ENCODE measurements around the gene KCTD2. TPM values are rescaled to one million over a fixed set of nuclear protein-coding genes. Genes with fewer than 3 reads are reported as not detected.
A peak's percentile ranks its signal among the peaks of the same experiment; 100 is the strongest.

Gene KCTD2
- total and polyA plus RNA-seq, 2 of the 13 experiments (the other 11 are each of a cell fraction or from before 2014, with no cell fraction given): 28.3 to 32.6 TPM

DNA sequence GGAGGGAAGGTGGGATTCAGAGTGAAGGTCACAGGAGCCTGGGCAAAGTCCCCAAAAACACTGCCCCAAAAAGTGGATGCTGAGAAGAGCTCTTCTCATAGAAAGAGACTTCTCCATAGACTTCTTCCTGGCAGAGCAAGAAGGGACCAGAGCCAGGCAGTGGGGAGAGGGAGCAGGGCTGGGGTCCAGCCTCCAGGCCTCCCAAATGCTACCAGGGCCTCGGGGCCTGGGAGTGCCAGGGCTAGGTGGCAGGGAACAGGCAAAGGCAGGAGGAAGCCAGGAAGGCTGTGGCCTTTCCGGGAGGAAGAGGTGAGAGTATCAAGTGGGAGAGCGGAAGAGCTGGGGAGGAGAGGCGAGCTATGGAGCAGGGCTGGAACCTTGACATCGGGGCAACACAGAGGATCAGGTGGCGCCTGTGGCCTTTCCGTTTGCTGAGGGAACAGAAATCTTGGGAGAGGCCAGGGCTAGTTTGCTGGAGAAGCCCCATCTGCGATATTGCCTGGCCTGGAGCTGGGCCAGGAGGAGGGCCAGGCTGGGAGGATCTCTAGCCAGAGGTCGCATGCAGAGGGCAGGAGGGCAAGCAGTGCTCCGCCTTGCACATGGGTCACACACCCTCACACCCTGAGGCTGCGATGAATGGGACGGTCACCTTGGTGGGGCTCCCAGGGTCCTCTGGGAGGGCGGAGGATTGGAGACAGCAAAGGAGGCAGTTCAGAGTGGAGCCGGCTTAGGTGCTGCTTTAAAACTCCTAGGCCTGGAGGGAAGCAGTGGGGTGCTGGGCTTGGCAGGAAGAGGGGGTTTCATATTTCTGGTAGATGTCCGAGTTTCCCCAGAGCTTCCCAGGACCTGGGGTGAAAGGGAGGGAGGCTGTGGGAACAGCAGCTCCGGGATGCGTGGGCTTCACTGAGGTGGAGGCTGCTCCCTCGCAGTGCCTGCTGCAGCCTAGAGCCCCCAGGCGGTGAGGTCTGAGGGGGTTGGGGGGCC, 44.1 kb downstream of the KCTD2 start (continued):
- TF ChIP-seq, protein P1, sequence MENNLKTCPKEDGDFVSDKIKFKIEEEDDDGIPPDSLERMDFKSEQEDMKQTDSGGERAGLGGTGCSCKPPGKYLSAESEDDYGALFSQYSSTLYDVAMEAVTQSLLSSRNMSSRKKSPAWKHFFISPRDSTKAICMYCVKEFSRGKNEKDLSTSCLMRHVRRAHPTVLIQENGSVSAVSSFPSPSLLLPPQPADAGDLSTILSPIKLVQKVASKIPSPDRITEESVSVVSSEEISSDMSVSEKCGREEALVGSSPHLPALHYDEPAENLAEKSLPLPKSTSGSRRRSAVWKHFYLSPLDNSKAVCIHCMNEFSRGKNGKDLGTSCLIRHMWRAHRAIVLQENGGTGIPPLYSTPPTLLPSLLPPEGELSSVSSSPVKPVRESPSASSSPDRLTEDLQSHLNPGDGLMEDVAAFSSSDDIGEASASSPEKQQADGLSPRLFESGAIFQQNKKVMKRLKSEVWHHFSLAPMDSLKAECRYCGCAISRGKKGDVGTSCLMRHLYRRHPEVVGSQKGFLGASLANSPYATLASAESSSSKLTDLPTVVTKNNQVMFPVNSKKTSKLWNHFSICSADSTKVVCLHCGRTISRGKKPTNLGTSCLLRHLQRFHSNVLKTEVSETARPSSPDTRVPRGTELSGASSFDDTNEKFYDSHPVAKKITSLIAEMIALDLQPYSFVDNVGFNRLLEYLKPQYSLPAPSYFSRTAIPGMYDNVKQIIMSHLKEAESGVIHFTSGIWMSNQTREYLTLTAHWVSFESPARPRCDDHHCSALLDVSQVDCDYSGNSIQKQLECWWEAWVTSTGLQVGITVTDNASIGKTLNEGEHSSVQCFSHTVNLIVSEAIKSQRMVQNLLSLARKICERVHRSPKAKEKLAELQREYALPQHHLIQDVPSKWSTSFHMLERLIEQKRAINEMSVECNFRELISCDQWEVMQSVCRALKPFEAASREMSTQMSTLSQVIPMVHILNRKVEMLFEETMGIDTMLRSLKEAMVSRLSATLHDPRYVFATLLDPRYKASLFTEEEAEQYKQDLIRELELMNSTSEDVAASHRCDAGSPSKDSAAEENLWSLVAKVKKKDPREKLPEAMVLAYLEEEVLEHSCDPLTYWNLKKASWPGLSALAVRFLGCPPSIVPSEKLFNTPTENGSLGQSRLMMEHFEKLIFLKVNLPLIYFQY (CRISPR knock-in tag; IDR thresholded peaks at IDR 0.05; ENCODE audit: borderline replicate concordance): 0 out of 2 replicates have a peak, but pooled peaks have one; percentile 55
- peak; percentile 65; the same call in 1 of the 2 replicates for TF ChIP-seq ZNF782 (CRISPR knock-in tag; IDR thresholded peaks at IDR 0.05; ENCODE audit: borderline replicate concordance)
- TF ChIP-seq XBP1 (CRISPR knock-in tag; IDR thresholded peaks at IDR 0.05): no peak
- TF ChIP-seq ZFAT (CRISPR knock-in tag; conservative IDR thresholded peaks at IDR 0.05): no peak
- 0 out of 2 replicates have a peak, but pooled peaks have one; percentile 34 for TF ChIP-seq KMT2B (CRISPR knock-in tag; IDR thresholded peaks at IDR 0.05)
- TF ChIP-seq, protein P2, sequence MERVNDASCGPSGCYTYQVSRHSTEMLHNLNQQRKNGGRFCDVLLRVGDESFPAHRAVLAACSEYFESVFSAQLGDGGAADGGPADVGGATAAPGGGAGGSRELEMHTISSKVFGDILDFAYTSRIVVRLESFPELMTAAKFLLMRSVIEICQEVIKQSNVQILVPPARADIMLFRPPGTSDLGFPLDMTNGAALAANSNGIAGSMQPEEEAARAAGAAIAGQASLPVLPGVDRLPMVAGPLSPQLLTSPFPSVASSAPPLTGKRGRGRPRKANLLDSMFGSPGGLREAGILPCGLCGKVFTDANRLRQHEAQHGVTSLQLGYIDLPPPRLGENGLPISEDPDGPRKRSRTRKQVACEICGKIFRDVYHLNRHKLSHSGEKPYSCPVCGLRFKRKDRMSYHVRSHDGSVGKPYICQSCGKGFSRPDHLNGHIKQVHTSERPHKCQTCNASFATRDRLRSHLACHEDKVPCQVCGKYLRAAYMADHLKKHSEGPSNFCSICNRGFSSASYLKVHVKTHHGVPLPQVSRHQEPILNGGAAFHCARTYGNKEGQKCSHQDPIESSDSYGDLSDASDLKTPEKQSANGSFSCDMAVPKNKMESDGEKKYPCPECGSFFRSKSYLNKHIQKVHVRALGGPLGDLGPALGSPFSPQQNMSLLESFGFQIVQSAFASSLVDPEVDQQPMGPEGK (CRISPR knock-in tag; IDR thresholded peaks at IDR 0.05): peak; percentile 93
- TF ChIP-seq YY1 (IDR thresholded peaks at IDR 0.05; ENCODE audit: insufficient read depth, insufficient replicate concordance, low read depth, low read length): no peak
- TF ChIP-seq, protein P3, sequence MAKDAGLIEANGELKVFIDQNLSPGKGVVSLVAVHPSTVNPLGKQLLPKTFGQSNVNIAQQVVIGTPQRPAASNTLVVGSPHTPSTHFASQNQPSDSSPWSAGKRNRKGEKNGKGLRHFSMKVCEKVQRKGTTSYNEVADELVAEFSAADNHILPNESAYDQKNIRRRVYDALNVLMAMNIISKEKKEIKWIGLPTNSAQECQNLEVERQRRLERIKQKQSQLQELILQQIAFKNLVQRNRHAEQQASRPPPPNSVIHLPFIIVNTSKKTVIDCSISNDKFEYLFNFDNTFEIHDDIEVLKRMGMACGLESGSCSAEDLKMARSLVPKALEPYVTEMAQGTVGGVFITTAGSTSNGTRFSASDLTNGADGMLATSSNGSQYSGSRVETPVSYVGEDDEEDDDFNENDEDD (CRISPR knock-in tag; IDR thresholded peaks at IDR 0.05; ENCODE audit: borderline replicate concordance): peak; percentile 77
- TF ChIP-seq ZNF101 (CRISPR knock-in tag; IDR thresholded peaks at IDR 0.05; ENCODE audit: borderline replicate concordance, low read depth): no peak
- no peak for TF ChIP-seq ATF7-NPFF (CRISPR knock-in tag; IDR thresholded peaks at IDR 0.05; ENCODE audit: low read depth)
- TF ChIP-seq KDM2A (CRISPR knock-in tag; IDR thresholded peaks at IDR 0.05; ENCODE audit: borderline replicate concordance, low read depth): peak; percentile 67; the same call in 1 of the 2 replicates
- TF ChIP-seq, protein P4, sequence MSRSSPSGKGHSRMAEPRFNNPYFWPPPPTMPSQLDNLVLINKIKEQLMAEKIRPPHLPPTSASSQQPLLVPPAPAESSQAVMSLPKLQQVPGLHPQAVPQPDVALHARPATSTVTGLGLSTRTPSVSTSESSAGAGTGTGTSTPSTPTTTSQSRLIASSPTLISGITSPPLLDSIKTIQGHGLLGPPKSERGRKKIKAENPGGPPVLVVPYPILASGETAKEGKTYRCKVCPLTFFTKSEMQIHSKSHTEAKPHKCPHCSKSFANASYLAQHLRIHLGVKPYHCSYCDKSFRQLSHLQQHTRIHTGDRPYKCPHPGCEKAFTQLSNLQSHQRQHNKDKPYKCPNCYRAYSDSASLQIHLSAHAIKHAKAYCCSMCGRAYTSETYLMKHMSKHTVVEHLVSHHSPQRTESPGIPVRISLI (CRISPR knock-in tag; IDR thresholded peaks at IDR 0.05; ENCODE audit: borderline replicate concordance): no peak; the same call in 1 of the 2 replicates
- TF ChIP-seq, protein P5, sequence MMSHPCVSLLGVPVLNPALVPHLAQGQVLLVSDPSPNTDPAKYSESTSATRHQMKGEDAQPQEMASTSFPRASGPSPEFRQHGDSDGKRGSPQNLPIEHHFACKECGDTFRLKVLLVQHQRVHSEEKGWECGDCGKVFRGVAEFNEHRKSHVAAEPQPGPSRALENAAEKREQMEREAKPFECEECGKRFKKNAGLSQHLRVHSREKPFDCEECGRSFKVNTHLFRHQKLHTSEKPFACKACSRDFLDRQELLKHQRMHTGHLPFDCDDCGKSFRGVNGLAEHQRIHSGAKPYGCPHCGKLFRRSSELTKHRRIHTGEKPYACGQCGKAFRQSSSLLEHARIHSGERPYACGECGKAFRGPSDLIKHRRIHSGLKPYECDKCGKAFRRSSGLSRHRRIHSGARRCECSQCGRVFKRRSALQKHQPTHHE (CRISPR knock-in tag; IDR thresholded peaks at IDR 0.05; ENCODE audit: borderline replicate concordance): peak; percentile 27; the same call in 1 of the 2 replicates
- TF ChIP-seq TAF1 (CRISPR knock-in tag; IDR thresholded peaks at IDR 0.05): 0 out of 2 replicates have a peak, but pooled peaks have one; percentile 19
- TF ChIP-seq ZNF878 (CRISPR knock-in tag; IDR thresholded peaks at IDR 0.05): no peak
- TF ChIP-seq KDM3A (CRISPR knock-in tag; IDR thresholded peaks at IDR 0.05; ENCODE audit: low read depth): peak; percentile 93
- TF ChIP-seq GATAD2A (CRISPR knock-in tag; IDR thresholded peaks at IDR 0.05): peak; percentile 89
- TF ChIP-seq ZNF124 (CRISPR knock-in tag; IDR thresholded peaks at IDR 0.05): peak; percentile 53; the same call in 1 of the 2 replicates

Measured in HepG2 (cell line).